Measurements from ENCODE around the gene EDRF1. TPM values are rescaled to one million over a fixed set of nuclear protein-coding genes. Genes with fewer than 3 reads are reported as not detected.

Gene EDRF1
- total and polyA plus RNA-seq, 2 of the 13 experiments (the other 11 are each of a cell fraction or from before 2014, with no cell fraction given), result 16.9 to 26.7 TPM

GRCh38 chr10:125719173-125720001 lies at the start of gene EDRF1 (continued):
- TF ChIP-seq ZNF770 (CRISPR knock-in tag; IDR thresholded peaks at IDR 0.05) (peak; percentile 75), ZNF30 (CRISPR knock-in tag; IDR thresholded peaks at IDR 0.05) (no peak), MTF2 (CRISPR knock-in tag; IDR thresholded peaks at IDR 0.05; ENCODE audit: borderline replicate concordance) (no peak), RFX3 (CRISPR knock-in tag; IDR thresholded peaks at IDR 0.05) (no peak), ZNF800 (CRISPR knock-in tag; IDR thresholded peaks at IDR 0.05) (no peak), SOX6 (IDR thresholded peaks at IDR 0.05) (no peak), SOX6 (CRISPR knock-in tag; IDR thresholded peaks at IDR 0.05) (peak; percentile 54; the same call in 1 of the 2 replicates), HOXD1 (CRISPR knock-in tag; IDR thresholded peaks at IDR 0.05) (peak; percentile 69; the same call in 1 of the 2 replicates), RARA (CRISPR knock-in tag; IDR thresholded peaks at IDR 0.05) (no peak), ZBTB3 (CRISPR knock-in tag; IDR thresholded peaks at IDR 0.05; ENCODE audit: borderline replicate concordance, low read depth) (no peak), PHB2 (IDR thresholded peaks at IDR 0.05; ENCODE audit: partially characterized antibody) (no peak), SAFB2 (CRISPR knock-in tag; IDR thresholded peaks at IDR 0.05; ENCODE audit: borderline replicate concordance, low read depth) (peak; percentile 70; the same call in 1 of the 2 replicates), ZNF747 (CRISPR knock-in tag; IDR thresholded peaks at IDR 0.05; ENCODE audit: borderline replicate concordance) (peak; percentile 93; the same call in 1 of the 2 replicates), U2AF1 (optimal IDR thresholded peaks at IDR 0.05; ENCODE audit: low read depth, low read length) (no peak), ZNF749 (CRISPR knock-in tag; IDR thresholded peaks at IDR 0.05; ENCODE audit: borderline replicate concordance) (peak; percentile 59; the same call in 1 of the 2 replicates), ZFP36L1 (CRISPR knock-in tag; IDR thresholded peaks at IDR 0.05) (no peak), REXO4 (CRISPR knock-in tag; IDR thresholded peaks at IDR 0.05; ENCODE audit: borderline replicate concordance) (no peak; the same call in 1 of the 2 replicates), SMARCC2 (IDR thresholded peaks at IDR 0.05) (no peak), ZNF773 (CRISPR knock-in tag; IDR thresholded peaks at IDR 0.05; ENCODE audit: borderline replicate concordance) (peak; percentile 37; the same call in 1 of the 2 replicates), DMAP1 (CRISPR knock-in tag; IDR thresholded peaks at IDR 0.05) (peak; percentile 52; the same call in 1 of the 2 replicates), RNF219 (CRISPR knock-in tag; IDR thresholded peaks at IDR 0.05) (peak; percentile 93), CREB1 (IDR thresholded peaks at IDR 0.05) (no peak), CREB1 (CRISPR knock-in tag; IDR thresholded peaks at IDR 0.05) (peak; percentile 68), ZNF776 (CRISPR knock-in tag; IDR thresholded peaks at IDR 0.05) (peak; percentile 16; the same call in 1 of the 2 replicates), RELA (CRISPR knock-in tag; IDR thresholded peaks at IDR 0.05) (no peak)

Data from HepG2 (cell line).